Measurements from ENCODE around the gene IPO13.
A peak's percentile ranks its signal among the peaks of the same experiment; 100 is the strongest.

The IPO13 gene

GRCh38 chr1:43993206-43993914, 46.6 kb downstream of the IPO13 start:
- DNase-seq (ENCODE audit: low read depth), result no peak
- no peak for TF ChIP-seq CTCF (IDR thresholded peaks at IDR 0.05; ENCODE audit: insufficient read depth, low read depth, low read length, missing control alignments)
- no peak overlapping the region for H3K4me3 ChIP-seq (ENCODE audit: low read depth, low read length)

GRCh38 chr1:43994071-43994470, 47.3 kb downstream of the IPO13 start:
- no peak overlapping the region for H3K4me3 ChIP-seq (ENCODE audit: low read depth, low read length)
- no peak for DNase-seq (ENCODE audit: low read depth)
- TF ChIP-seq CTCF (IDR thresholded peaks at IDR 0.05; ENCODE audit: insufficient read depth, low read depth, low read length, missing control alignments), result no peak

- peak; percentile 34 for TF ChIP-seq CTCF (IDR thresholded peaks at IDR 0.05; ENCODE audit: insufficient read depth, low read depth, low read length, missing control alignments)
- peak; percentile 53 for DNase-seq (ENCODE audit: low read depth)
- H3K4me3 ChIP-seq (ENCODE audit: low read depth, low read length), result no peak overlapping the region
Observed at GRCh38 chr1:43994794-43995790, 48.3 kb downstream of the IPO13 start.

GRCh38 chr1:43995984-43996732, 49.4 kb downstream of the IPO13 start:
- DNase-seq (ENCODE audit: low read depth), result no peak
- no peak for TF ChIP-seq CTCF (IDR thresholded peaks at IDR 0.05; ENCODE audit: insufficient read depth, low read depth, low read length, missing control alignments)
- H3K4me3 ChIP-seq (ENCODE audit: low read depth, low read length), result no peak overlapping the region

- TF ChIP-seq CTCF (IDR thresholded peaks at IDR 0.05; ENCODE audit: insufficient read depth, low read depth, low read length, missing control alignments), result no peak
- no peak overlapping the region for H3K4me3 ChIP-seq (ENCODE audit: low read depth, low read length)
- DNase-seq (ENCODE audit: low read depth), result no peak
Observed at GRCh38 chr1:43996733-43997115, 50.0 kb downstream of the IPO13 start.

- H3K4me3 ChIP-seq (ENCODE audit: low read depth, low read length), result no peak overlapping the region
- DNase-seq (ENCODE audit: low read depth), result no peak
- no peak for TF ChIP-seq CTCF (IDR thresholded peaks at IDR 0.05; ENCODE audit: insufficient read depth, low read depth, low read length, missing control alignments)
Observed at GRCh38 chr1:43997295-43997999, 50.7 kb downstream of the IPO13 start.
